Naive thymus-derived CD4-positive, alpha-beta T cell (primary cell): Measurements from ENCODE around the gene DNASE1L2. TPM values are rescaled to one million over a fixed set of nuclear protein-coding genes. Genes with fewer than 3 reads are reported as not detected.
A peak's percentile ranks its signal among the peaks of the same experiment; 100 is the strongest.

Experiments used
- ATAC-seq: fragments of 150-1000 bp; cut with Tn5 transposase; 2 replicates; pipeline ENCODE4 v1.10.0; 2021; ENCODE audit warnings: mild to moderate bottlenecking, moderate library complexity
- CTCF ChIA-PET: fragments of 350-600 bp; sonication (Branson Sonifier 250); formaldehyde crosslinking; loops from one replicate; lab custom pipeline; 2021; ENCODE audit warnings: antibody characterized with exemption; lab: Charles Lee
- POLR2A ChIA-PET: fragments of 350-600 bp; sonication (Branson Sonifier 250); formaldehyde crosslinking; loops from one replicate; lab custom pipeline; 2021; ENCODE audit warnings: antibody characterized with exemption, inconsistent platforms; lab: Charles Lee
- DNase-seq, 9 donors: peaks; one replicate each; pipeline versions ENCODE4 v3.0.0 to v3.0.0-alpha.2; 2020 to 2022; ENCODE audit warnings: mixed read lengths in 1 of 9
- H3K27ac ChIP-seq: one replicate; pipeline ENCODE4 v1.7.0; 2013; ENCODE audit warnings: mild to moderate bottlenecking, low read depth, low read length, moderate library complexity
- H3K27me3 ChIP-seq, 2 donors: one replicate each; pipeline ENCODE4 v1.7.0; 2013; ENCODE audit warnings: low read length in 2 of 2, mild to moderate bottlenecking in 2 of 2, moderate library complexity in 2 of 2; ENCODE audit not compliant: control insufficient read depth in 2 of 2, insufficient read depth in 2 of 2
- H3K36me3 ChIP-seq, 3 experiments: 1 replicate in 2 of 3; 2 replicates in 1 of 3; pipeline ENCODE4 v1.7.0; 2013; ENCODE audit warnings: low read length in 3 of 3, mild to moderate bottlenecking in 3 of 3, moderate library complexity in 1 of 3; ENCODE audit not compliant: insufficient read depth in 3 of 3, control insufficient read depth in 2 of 3
- H3K4me1 ChIP-seq, 2 donors: one replicate each; pipeline ENCODE4 v1.7.0; 2013; ENCODE audit warnings: low read length in 2 of 2, mild to moderate bottlenecking in 2 of 2, moderate library complexity in 1 of 2; ENCODE audit not compliant: control insufficient read depth in 2 of 2, insufficient read depth in 2 of 2
- H3K4me3 ChIP-seq: 2 replicates; pipeline ENCODE4 v1.7.0; 2013; ENCODE audit warnings: mild to moderate bottlenecking, low read length
- H3K9me3 ChIP-seq, 3 experiments: 1 replicate in 2 of 3; 2 replicates in 1 of 3; pipeline ENCODE4 v1.7.0; 2013; ENCODE audit warnings: low read length in 3 of 3; ENCODE audit not compliant: control insufficient read depth in 2 of 3
- H3K27ac Mint-ChIP-seq, 9 donors: one replicate each; pipeline ENCODE4 v1.8.0; 2020 to 2022; ENCODE audit warnings: mixed read lengths in 9 of 9, mild to moderate bottlenecking in 8 of 9, moderate library complexity in 5 of 9, inconsistent platforms in 2 of 9
- H3K27me3 Mint-ChIP-seq, 5 donors: one replicate each; pipeline ENCODE4 v1.8.0; 2021 to 2022; ENCODE audit warnings: mixed read lengths in 5 of 5, mild to moderate bottlenecking in 1 of 5
- H3K36me3 Mint-ChIP-seq, 5 donors: one replicate each; pipeline ENCODE4 v1.8.0; 2020 to 2022; ENCODE audit warnings: mixed read lengths in 5 of 5, mild to moderate bottlenecking in 3 of 5, inconsistent platforms in 1 of 5
- H3K4me1 Mint-ChIP-seq, 7 donors: one replicate each; pipeline ENCODE4 v1.8.0; 2020 to 2022; ENCODE audit warnings: mixed read lengths in 7 of 7, mild to moderate bottlenecking in 3 of 7, inconsistent platforms in 1 of 7
- H3K4me3 Mint-ChIP-seq, 10 donors: one replicate each; pipeline ENCODE4 v1.8.0; 2020 to 2022; ENCODE audit warnings: mild to moderate bottlenecking in 10 of 10, mixed read lengths in 10 of 10, moderate library complexity in 6 of 10, inconsistent platforms in 2 of 10
- H3K9me3 Mint-ChIP-seq, 11 donors: one replicate each; pipeline ENCODE4 v1.8.0; 2020 to 2022; ENCODE audit warnings: mixed read lengths in 11 of 11, mild to moderate bottlenecking in 4 of 11, inconsistent platforms in 1 of 11, moderate library complexity in 1 of 11
- intact Hi-C, 2 donors: fragments of 100-400 bp; cut with micrococcal nuclease; formaldehyde crosslinking; loops; one replicate each; pipeline ENCODE4 v1.15.1; 2023
- polyA plus RNA-seq, 2 donors: library from polyadenylated mRNA; unstranded; fragments of 300-500 nt; fragmentation: Illumina TruSeq; gene quantifications; one replicate each; pipeline ENCODE4 v1.2.3, GENCODE V29; 2021
- total RNA-seq, 6 experiments: library from RNA in 5 of 6; stranded (reverse) in 5 of 6; gene quantifications; 1 replicate in 5 of 6; 2 replicates in 1 of 6; pipeline ENCODE4 v1.2.3 and lab custom pipeline; 2021 to 2026

DNASE1L2 gene
- total and polyA plus RNA-seq, 7 experiments from 2014 or later = 0.34 to 3.8 (median 2.2) TPM; not detected in 2

DNA sequence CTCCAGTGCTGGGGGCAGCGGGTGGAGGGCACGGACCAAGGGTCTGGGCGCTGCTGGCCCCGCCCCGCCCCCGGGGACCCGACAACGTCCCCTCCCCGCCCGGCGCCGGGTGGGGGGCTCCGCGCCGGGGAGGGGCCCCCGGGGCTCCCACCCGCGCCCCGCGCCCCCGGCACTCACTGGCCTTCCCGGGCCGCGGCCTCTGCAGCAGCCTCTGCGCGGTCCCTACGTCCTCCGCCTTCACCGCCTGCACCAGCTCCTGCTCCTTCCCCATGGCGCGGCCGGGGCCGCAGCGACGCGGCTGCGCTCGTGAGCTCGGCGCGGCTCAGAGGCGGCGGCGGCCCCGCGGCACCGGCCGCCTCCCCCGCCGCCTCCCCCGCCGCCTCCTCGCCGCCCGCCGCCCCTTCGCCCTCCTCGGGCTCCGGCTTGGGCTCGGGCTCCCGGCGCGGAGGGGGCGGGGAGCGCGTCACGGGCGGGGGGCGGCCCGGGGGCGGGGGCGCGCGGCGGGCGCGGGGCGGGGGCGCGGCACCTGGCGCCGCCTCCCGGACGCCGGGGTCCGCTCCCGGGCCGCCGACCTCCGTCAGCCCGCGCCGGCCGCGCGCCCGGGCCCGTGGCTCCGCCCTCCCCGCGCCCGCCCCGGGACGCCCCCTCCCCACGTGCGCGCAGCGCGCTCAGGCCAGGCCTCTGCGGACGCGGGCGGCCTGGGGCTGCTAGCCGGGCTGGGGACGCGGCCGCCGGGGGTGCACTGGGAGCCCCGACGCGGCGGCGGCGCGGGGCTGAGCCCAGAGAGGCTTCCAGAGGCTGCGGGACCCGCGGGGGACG is 39.9 kb upstream of the DNASE1L2 start, which contains the start of gene CASKIN1:
CASKIN1 (minus strand) TSS at position 444 of the 819 bp plus-strand sequence; CDS start at position 271, 173 bp downstream.
- no peaks in the 10 kb centered on the region for H3K9me3 Mint-ChIP-seq
- ATAC-seq = peak; percentile 59
- no peaks in the 10 kb centered on the region for H3K36me3 Mint-ChIP-seq
- peaks cover 0 to 6% (median 4%) of the 10 kb centered on the region in 7 donors for H3K4me1 Mint-ChIP-seq
- Histone ChIP-seq H3K36me3 (no peaks in the 10 kb centered on the region), H3K4me1 (peaks cover 0 to 8% of the 10 kb centered on the region in 2 donors), H3K27ac (no peak within 1 kb of the TSS), H3K9me3 (no peaks in the 10 kb centered on the region), H3K27me3 (peaks cover 6 to 11% of the 10 kb centered on the region in 2 donors), H3K4me3 (no peak within 1 kb of the TSS)
- peaks cover 14 to 45% (median 16%) of the 10 kb centered on the region in 5 donors for H3K27me3 Mint-ChIP-seq
- ChIA-PET POLR2A (interaction anchor here (0.5 to 2.4 kb wide), 3 partner anchors 8 to 55 kb away, joined by 5 to 9 read pairs (median 8); partner anchors contain the start of genes ECI1 and MLST8), CTCF (interaction anchor here (0.7 to 3.7 kb wide), 2 partner anchors 34 to 55 kb away, joined by 3 to 32 read pairs; partner anchors contain the start of gene ECI1)
- H3K27ac Mint-ChIP-seq = no peak within 1 kb of the TSS
- DNase-seq = peak in 1 of 9 donors; percentile 56
- intact Hi-C loops = no loop called here
- H3K4me3 Mint-ChIP-seq = peak within 1 kb of the TSS in 9 of 10 donors; percentile 43 to 84 (median 61)

DNA sequence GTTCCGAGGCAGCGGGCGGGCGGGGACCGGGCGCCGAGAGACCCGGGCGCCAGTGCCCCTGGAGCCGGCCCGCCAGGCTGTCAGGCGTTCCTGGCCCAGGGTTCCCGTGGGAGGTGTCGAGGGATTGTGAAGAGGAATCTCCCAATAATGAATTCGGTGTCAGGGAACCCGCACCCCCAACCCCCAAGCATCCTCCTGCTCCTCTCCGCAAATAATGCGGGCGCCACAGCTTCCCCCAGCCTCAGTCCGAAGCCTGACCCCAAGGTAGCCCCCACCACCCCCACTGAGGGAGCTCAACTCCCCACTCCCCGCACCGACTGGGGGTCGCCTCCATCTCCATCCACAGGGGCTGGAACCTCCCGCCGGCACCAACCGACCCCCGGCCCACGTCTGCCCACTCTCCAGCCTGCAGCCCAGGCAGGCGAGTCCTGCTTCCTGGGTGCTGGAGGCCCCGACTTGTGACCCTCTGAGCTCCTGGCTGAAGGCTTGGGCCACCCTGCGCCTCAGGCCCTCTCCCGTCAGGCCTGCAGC is 39.2 kb upstream of the DNASE1L2 start:
- ChIA-PET POLR2A (no interaction called here), CTCF (interaction anchor here (1.1 kb wide), 1 partner anchor 305 kb away, joined by 5 read pairs; no protein-coding TSS in a partner anchor)
- no peaks in the 10 kb centered on the region for H3K9me3 ChIP-seq
- H3K27me3 ChIP-seq = peaks cover 6 to 11% of the 10 kb centered on the region in 2 donors
- H3K27ac ChIP-seq = no peak overlapping the region
- ATAC-seq (no peak), DNase-seq (no peak)
- H3K36me3 ChIP-seq = no peaks in the 10 kb centered on the region
- H3K27me3 Mint-ChIP-seq = peaks cover 14 to 48% (median 16%) of the 10 kb centered on the region in 5 donors
- peak overlapping the region in 9 of 10 donors; percentile 43 to 84 (median 61) for H3K4me3 Mint-ChIP-seq
- peaks cover 0 to 6% (median 4%) of the 10 kb centered on the region in 7 donors for H3K4me1 Mint-ChIP-seq
- H3K27ac Mint-ChIP-seq = no peak overlapping the region
- H3K4me3 ChIP-seq = no peak overlapping the region
- H3K9me3 Mint-ChIP-seq = no peaks in the 10 kb centered on the region
- H3K36me3 Mint-ChIP-seq = no peaks in the 10 kb centered on the region
- intact Hi-C loops = no loop called here
- peaks cover 0 to 8% of the 10 kb centered on the region in 2 donors for H3K4me1 ChIP-seq

DNA sequence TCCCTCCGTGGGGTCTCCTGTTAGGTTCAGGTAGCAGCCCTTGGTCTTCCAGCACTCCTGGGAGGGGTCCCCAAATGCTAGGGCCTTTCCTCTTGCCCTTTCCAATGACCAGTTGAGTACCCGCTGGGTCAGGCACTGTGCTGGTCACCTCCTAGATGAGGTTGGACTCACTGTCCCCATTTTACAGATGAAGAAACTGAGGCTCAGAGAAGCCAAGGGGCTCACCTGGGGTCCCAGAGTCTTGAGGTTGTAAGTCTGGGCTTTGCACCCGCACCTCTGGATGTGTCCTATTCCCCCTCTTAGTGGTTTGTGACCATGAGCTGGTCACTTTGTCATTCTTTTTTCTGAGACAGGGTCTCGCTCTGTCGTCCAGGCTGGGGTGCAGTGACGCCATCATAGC is 38.5 kb upstream of the DNASE1L2 start:
- H3K4me1 Mint-ChIP-seq = peaks cover 0 to 6% (median 4%) of the 10 kb centered on the region in 7 donors
- no peak for DNase-seq
- ATAC-seq = no peak
- Histone ChIP-seq H3K4me1 (peaks cover 0 to 8% of the 10 kb centered on the region in 2 donors), H3K27me3 (peaks cover 6 to 11% of the 10 kb centered on the region in 2 donors), H3K4me3 (no peak overlapping the region), H3K36me3 (no peaks in the 10 kb centered on the region), H3K9me3 (no peaks in the 10 kb centered on the region), H3K27ac (no peak overlapping the region)
- peak overlapping the region; percentile 28 to 84 (median 58) for H3K4me3 Mint-ChIP-seq
- intact Hi-C loops = no loop called here
- no peaks in the 10 kb centered on the region for H3K9me3 Mint-ChIP-seq
- ChIA-PET POLR2A (interaction anchor here (0.7 kb wide), 1 partner anchor 26 kb away, joined by 3 read pairs; no protein-coding TSS in a partner anchor), CTCF (interaction anchor here (1.1 to 1.3 kb wide), 2 partner anchors 53 to 305 kb away, joined by 3 to 5 read pairs; partner anchors contain the start of gene ECI1)
- peaks cover 14 to 48% (median 16%) of the 10 kb centered on the region in 5 donors for H3K27me3 Mint-ChIP-seq
- no peaks in the 10 kb centered on the region for H3K36me3 Mint-ChIP-seq
- peak overlapping the region in 2 of 9 donors; percentile 31 for H3K27ac Mint-ChIP-seq

DNA sequence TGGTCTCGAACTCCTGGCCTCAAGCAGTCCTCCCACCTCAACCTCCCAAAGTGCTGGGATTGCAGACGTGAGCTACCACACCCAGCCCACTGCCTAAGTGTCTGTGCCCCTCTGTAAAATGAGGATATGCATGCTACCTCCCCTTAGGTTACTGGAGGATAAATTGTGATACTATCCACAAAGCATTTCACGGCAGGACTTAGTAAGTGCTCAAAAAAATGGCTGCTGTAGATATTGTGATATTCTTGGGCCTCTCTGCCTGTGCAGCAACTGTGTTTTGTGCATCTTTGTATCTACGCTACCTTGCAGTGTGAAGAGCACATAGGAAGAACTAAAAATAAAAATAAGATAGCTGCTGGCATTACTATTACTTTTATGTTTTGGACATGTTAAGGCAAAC is 38.0 kb upstream of the DNASE1L2 start:
- Histone ChIP-seq H3K27ac (no peak overlapping the region), H3K4me3 (no peak overlapping the region), H3K4me1 (peaks cover 0 to 8% of the 10 kb centered on the region in 2 donors), H3K36me3 (no peaks in the 10 kb centered on the region), H3K9me3 (no peaks in the 10 kb centered on the region), H3K27me3 (peaks cover 6 to 11% of the 10 kb centered on the region in 2 donors)
- H3K36me3 Mint-ChIP-seq = no peaks in the 10 kb centered on the region
- H3K9me3 Mint-ChIP-seq = no peaks in the 10 kb centered on the region
- ChIA-PET CTCF (interaction anchor here (1.1 to 1.3 kb wide), 2 partner anchors 53 to 304 kb away, joined by 3 to 5 read pairs; partner anchors contain the start of gene ECI1), POLR2A (interaction anchor here (0.7 kb wide), 1 partner anchor 26 kb away, joined by 3 read pairs; no protein-coding TSS in a partner anchor)
- ATAC-seq (no peak), DNase-seq (no peak)
- H3K4me3 Mint-ChIP-seq = peak overlapping the region in 8 of 10 donors; percentile 51 to 84 (median 62)
- H3K27me3 Mint-ChIP-seq = peaks cover 14 to 48% (median 16%) of the 10 kb centered on the region in 5 donors
- H3K27ac Mint-ChIP-seq = peak overlapping the region in 2 of 9 donors; percentile 31
- H3K4me1 Mint-ChIP-seq = peaks cover 0 to 6% (median 4%) of the 10 kb centered on the region in 7 donors
- intact Hi-C loops = no loop called here

DNA sequence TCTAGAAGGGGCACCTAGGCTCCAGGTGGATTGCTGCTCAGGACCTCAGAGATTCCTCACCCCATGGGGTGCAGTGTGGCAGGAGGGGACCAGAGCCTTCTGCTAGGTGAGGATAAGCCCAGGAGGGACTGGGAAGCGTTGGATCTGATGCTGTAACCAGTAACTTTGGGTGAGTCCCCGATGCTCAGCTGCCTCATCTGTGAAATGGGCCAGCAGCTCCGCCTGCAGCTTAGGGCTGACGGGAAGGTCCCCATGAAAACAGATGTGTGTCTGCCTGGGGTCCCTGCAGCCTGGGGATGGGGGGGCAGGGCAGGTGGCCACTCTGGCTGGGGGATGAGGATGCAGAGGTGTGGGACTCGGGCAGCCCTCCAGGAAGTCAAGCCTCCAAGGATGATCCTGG is 37.1 kb upstream of the DNASE1L2 start:
- POLR2A ChIA-PET = interaction anchor here (0.6 kb wide), 1 partner anchor 203 kb away, joined by 4 read pairs; no protein-coding TSS in a partner anchor
- CTCF ChIA-PET = interaction anchor here (1.3 kb wide), 1 partner anchor 52 kb away, joined by 3 read pairs; the partner anchor contains the start of gene ECI1
- no peak overlapping the region for H3K27ac ChIP-seq
- no peak for ATAC-seq
- DNase-seq = no peak
- no peak overlapping the region for H3K4me3 Mint-ChIP-seq
- H3K36me3 Mint-ChIP-seq = no peaks in the 10 kb centered on the region
- peaks cover 6 to 11% of the 10 kb centered on the region in 2 donors for H3K27me3 ChIP-seq
- H3K27me3 Mint-ChIP-seq = peaks cover 14 to 50% (median 16%) of the 10 kb centered on the region in 5 donors
- peaks cover 0 to 8% of the 10 kb centered on the region in 2 donors for H3K4me1 ChIP-seq
- H3K4me3 ChIP-seq = no peak overlapping the region
- intact Hi-C loops = no loop called here
- no peaks in the 10 kb centered on the region for H3K36me3 ChIP-seq
- H3K9me3 Mint-ChIP-seq = no peaks in the 10 kb centered on the region
- H3K27ac Mint-ChIP-seq = no peak overlapping the region
- no peaks in the 10 kb centered on the region for H3K9me3 ChIP-seq
- H3K4me1 Mint-ChIP-seq = peaks cover 0 to 10% (median 5%) of the 10 kb centered on the region in 7 donors

DNA sequence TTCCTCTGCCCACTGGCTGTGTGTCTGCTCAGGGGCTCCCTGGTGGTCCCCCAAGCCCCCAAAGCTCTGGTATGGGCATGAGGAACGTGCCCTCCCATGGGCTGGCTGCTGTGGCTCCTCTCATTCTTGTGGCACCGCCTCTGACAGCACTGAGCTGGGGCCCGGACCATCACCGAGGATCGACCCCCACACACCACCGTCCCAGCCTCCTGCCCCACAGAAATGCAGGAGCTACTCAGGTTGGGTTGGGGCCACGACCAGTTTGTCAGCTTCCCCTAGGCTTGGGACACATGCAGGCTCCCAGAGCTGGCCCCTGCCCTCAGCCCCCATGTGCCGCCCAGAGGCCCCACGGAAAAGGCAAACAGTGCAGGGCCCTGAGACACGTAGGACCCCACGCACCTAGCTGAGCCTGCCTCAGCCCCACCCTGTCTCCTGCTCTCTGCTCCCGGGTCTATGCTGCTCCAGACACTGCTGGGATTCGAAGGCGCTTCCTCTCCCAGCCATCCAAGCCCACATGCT is 36.6 kb upstream of the DNASE1L2 start:
- Histone ChIP-seq H3K9me3 (no peaks in the 10 kb centered on the region), H3K27ac (no peak overlapping the region), H3K27me3 (peaks cover 6 to 11% of the 10 kb centered on the region in 2 donors), H3K4me3 (no peak overlapping the region), H3K4me1 (peaks cover 3 to 8% of the 10 kb centered on the region in 2 donors), H3K36me3 (no peaks in the 10 kb centered on the region)
- Mint-ChIP-seq H3K4me3 (no peak overlapping the region), H3K9me3 (peaks cover 0 to 3% (median 0%) of the 10 kb centered on the region in 11 donors), H3K27me3 (peaks cover 14 to 45% (median 15%) of the 10 kb centered on the region in 5 donors), H3K36me3 (peaks cover 0 to 4% (median 0%) of the 10 kb centered on the region in 5 donors), H3K4me1 (peaks cover 5 to 13% (median 9%) of the 10 kb centered on the region in 7 donors), H3K27ac (no peak overlapping the region)
- DNase-seq (no peak), ATAC-seq (no peak)
- ChIA-PET POLR2A (interaction anchor here (0.6 kb wide), 1 partner anchor 204 kb away, joined by 4 read pairs; no protein-coding TSS in a partner anchor), CTCF (no interaction called here)
- intact Hi-C loops = loop anchor here in 1 of 2 donors (10.0 kb wide), 1 partner anchor 65 kb away; the partner anchor contains the start of gene RNPS1
